Suprapubic skin (tissue), 4 donors: ENCODE data around the gene F8. TPM values are rescaled to one million over a fixed set of nuclear protein-coding genes. Genes with fewer than 3 reads are reported as not detected.

Experiments used
- DNase-seq, 2 donors: peaks; one replicate each; pipeline ENCODE4 v3.0.0-alpha.2; 2019; ENCODE audit warnings: low spot score in 2 of 2
- H3K27ac ChIP-seq: fragments of 200-600 bp; sonication (generic); one replicate; pipeline ENCODE4 v1.5.1; 2019
- H3K27me3 ChIP-seq: fragments of 200-600 bp; sonication (generic); one replicate; pipeline ENCODE4 v1.5.1; 2019
- H3K36me3 ChIP-seq: fragments of 200-600 bp; sonication (generic); one replicate; pipeline ENCODE4 v1.5.1; 2019
- H3K4me1 ChIP-seq: fragments of 200-600 bp; sonication (generic); one replicate; pipeline ENCODE4 v1.5.1; 2019
- H3K4me3 ChIP-seq: fragments of 200-600 bp; sonication (generic); one replicate; pipeline ENCODE4 v1.5.1; 2019; ENCODE audit warnings: mild to moderate bottlenecking
- H3K9me3 ChIP-seq: fragments of 200-600 bp; sonication (generic); one replicate; pipeline ENCODE4 v1.5.1; 2019
- CTCF ChIP-seq, 2 donors: fragments of 200-600 bp in 1 of 2; fragments of 450-650 bp in 1 of 2; sonication (generic) in 1 of 2; IDR thresholded peaks; one replicate each; pipeline ENCODE4 v1.5.1; 2016 to 2019; ENCODE audit warnings: antibody characterized with exemption in 2 of 2, mild to moderate bottlenecking in 1 of 2, moderate library complexity in 1 of 2
- EP300 ChIP-seq: sonication (generic); formaldehyde crosslinking; IDR thresholded peaks from one replicate; pipeline ENCODE4 v1.6.1; 2017; ENCODE audit warnings: antibody characterized with exemption
- POLR2A ChIP-seq, 2 donors: fragments of 450-650 bp; IDR thresholded peaks; one replicate each; pipeline ENCODE4 v1.6.1; 2017; ENCODE audit warnings: antibody characterized with exemption in 2 of 2, mild to moderate bottlenecking in 2 of 2, moderate library complexity in 2 of 2
- POLR2AphosphoS5 ChIP-seq, 3 donors: sonication (generic); formaldehyde crosslinking; IDR thresholded peaks; one replicate each; pipeline ENCODE4 v1.6.1; 2017; ENCODE audit warnings: antibody characterized with exemption in 3 of 3
- WGBS: methylation state at CpG from one replicate; pipeline ENCODE4 v1.1.5; 2018; 5-methylcytosine and 5-hydroxymethylcytosine counted together
- total RNA-seq, 4 donors: library from RNA; depleted of rRNA; stranded (reverse); fragments of >200 nt; gene quantifications; one replicate each; pipeline ENCODE4 v1.1.0, GENCODE V29; 2016

Gene F8
- total RNA-seq, 4 donors from 2014 or later: 5.1 to 15.0 (median 6.7) TPM

GRCh38 chrX:154813801-154814200 lies 208.7 kb downstream of the F8 start:
- H3K9me3 ChIP-seq: no peaks in the 10 kb centered on the region
- H3K27me3 ChIP-seq: no peaks in the 10 kb centered on the region
- H3K36me3 ChIP-seq: no peaks in the 10 kb centered on the region
- H3K27ac ChIP-seq: no peak overlapping the region
- H3K4me3 ChIP-seq: no peak overlapping the region
- WGBS: 18% methylated on average over 1 of the region's 1 CpG
- no peak for DNase-seq
- no peaks in the 10 kb centered on the region for H3K4me1 ChIP-seq
- TF ChIP-seq POLR2AphosphoS5 (IDR thresholded peaks at IDR 0.05) (no peak), POLR2A (IDR thresholded peaks at IDR 0.05) (no peak), EP300 (no peak), CTCF (IDR thresholded peaks at IDR 0.05) (no peak)

GRCh38 chrX:154812341-154813101 lies 210.0 kb downstream of the F8 start:
- no peak for TF ChIP-seq CTCF (IDR thresholded peaks at IDR 0.05)
- no peak for TF ChIP-seq POLR2A (IDR thresholded peaks at IDR 0.05)
- TF ChIP-seq EP300: no peak
- no peak for TF ChIP-seq POLR2AphosphoS5 (IDR thresholded peaks at IDR 0.05)
- Histone ChIP-seq H3K27me3 (no peaks in the 10 kb centered on the region), H3K9me3 (no peaks in the 10 kb centered on the region), H3K4me3 (no peak overlapping the region), H3K4me1 (no peaks in the 10 kb centered on the region), H3K27ac (no peak overlapping the region), H3K36me3 (no peaks in the 10 kb centered on the region)
- WGBS: 57% methylated on average over 2 of the region's 2 CpGs
- DNase-seq: no peak

GRCh38 chrX:154809939-154810665 lies 212.4 kb downstream of the F8 start:
- no peaks in the 10 kb centered on the region for H3K27me3 ChIP-seq
- no peak for DNase-seq
- H3K9me3 ChIP-seq: no peaks in the 10 kb centered on the region
- no peak for TF ChIP-seq POLR2A (IDR thresholded peaks at IDR 0.05)
- H3K27ac ChIP-seq: no peak overlapping the region
- H3K4me3 ChIP-seq: no peak overlapping the region
- WGBS: 70% methylated on average over 1 of the region's 1 CpG
- H3K4me1 ChIP-seq: peaks cover 5% of the 10 kb centered on the region
- no peaks in the 10 kb centered on the region for H3K36me3 ChIP-seq

- Histone ChIP-seq H3K27me3 (no peaks in the 10 kb centered on the region), H3K36me3 (no peaks in the 10 kb centered on the region), H3K27ac (no peak overlapping the region), H3K4me1 (peaks cover 12% of the 10 kb centered on the region), H3K4me3 (no peak overlapping the region), H3K9me3 (no peaks in the 10 kb centered on the region)
- TF ChIP-seq EP300 (no peak), CTCF (IDR thresholded peaks at IDR 0.05) (no peak), POLR2AphosphoS5 (IDR thresholded peaks at IDR 0.05) (no peak), POLR2A (IDR thresholded peaks at IDR 0.05) (no peak)
- DNase-seq: no peak
- 87% methylated on average over 5 of the region's 5 CpGs for WGBS
Measured at GRCh38 chrX:154806837-154807501, 215.6 kb downstream of the F8 start.

- H3K27ac ChIP-seq: no peak overlapping the region
- H3K27me3 ChIP-seq: no peaks in the 10 kb centered on the region
- TF ChIP-seq EP300: no peak
- TF ChIP-seq POLR2A (IDR thresholded peaks at IDR 0.05): no peak
- TF ChIP-seq CTCF (IDR thresholded peaks at IDR 0.05): no peak
- no peak for TF ChIP-seq POLR2AphosphoS5 (IDR thresholded peaks at IDR 0.05)
- peak overlapping the region; percentile 64 for H3K4me3 ChIP-seq
- 41% methylated on average over 9 of the region's 13 CpGs for WGBS
- no peaks in the 10 kb centered on the region for H3K36me3 ChIP-seq
- no peaks in the 10 kb centered on the region for H3K9me3 ChIP-seq
- no peak for DNase-seq
- peaks cover 12% of the 10 kb centered on the region for H3K4me1 ChIP-seq
Measured at GRCh38 chrX:154805696-154806091, 216.8 kb downstream of the F8 start.
